IMR-90 (cell line): ENCODE measurements around the gene PYGB. TPM values are rescaled to one million over a fixed set of nuclear protein-coding genes. Genes with fewer than 3 reads are reported as not detected.
A peak's percentile ranks its signal among the peaks of the same experiment; 100 is the strongest.

ENCODE experiments used
- ATAC-seq: fragments of 200-7000 bp; cut with Tn5 transposase; 2 replicates; pipeline ENCODE4 v1.9.1; 2020; ENCODE audit warnings: low read depth, mild to moderate bottlenecking, moderate library complexity
- BruUV-seq: library from RNA; stranded (reverse); fragments of 400-500 nt; replicated peaks from 2 replicates; lab custom pipeline; 2021; lab: Mats Ljungman, UMichigan
- CTCF ChIA-PET: fragments of 300-600 bp; formaldehyde crosslinking; extraction: SDS; loops from one replicate; lab custom pipeline; 2021; ENCODE audit warnings: antibody characterized with exemption; lab: Yijun Ruan, JAX
- POLR2A ChIA-PET: fragments of 300-600 bp; sonication (Branson Sonifier 250); formaldehyde crosslinking; loops from one replicate; lab custom pipeline; 2022; ENCODE audit warnings: antibody characterized with exemption; ENCODE audit not compliant: unreplicated experiment; lab: Charles Lee
- DNase-seq: peaks from one replicate; pipeline ENCODE4 v3.0.0; 2013
- H2AFZ ChIP-seq: replicated peaks from 2 replicates; pipeline ENCODE3; 2013; ENCODE audit warnings: low read length, mild to moderate bottlenecking; ENCODE audit not compliant: poor library complexity
- H2AK5ac ChIP-seq: 2 replicates; pipeline ENCODE4 v1.6.1; 2013; ENCODE audit warnings: low read depth, low read length, inconsistent platforms
- H2AK9ac ChIP-seq: replicated peaks from 2 replicates; pipeline ENCODE3; 2013; ENCODE audit warnings: mild to moderate bottlenecking, low read depth, low read length, moderate library complexity; ENCODE audit not compliant: poor library complexity
- H2BK120ac ChIP-seq: 2 replicates; pipeline ENCODE4 v1.6.1; 2013; ENCODE audit warnings: low read depth, low read length, inconsistent platforms
- H2BK15ac ChIP-seq: 3 replicates; pipeline ENCODE4 v1.6.1; 2013; ENCODE audit warnings: low read depth, low read length, inconsistent platforms
- H2BK20ac ChIP-seq: 2 replicates; pipeline ENCODE4 v1.6.1; 2013; ENCODE audit warnings: low read depth, mild to moderate bottlenecking, inconsistent platforms, low read length, moderate library complexity
- H2BK5ac ChIP-seq: 2 replicates; pipeline ENCODE4 v1.6.1; 2013; ENCODE audit warnings: mild to moderate bottlenecking, low read depth, low read length, inconsistent platforms; ENCODE audit not compliant: poor library complexity, severe bottlenecking
- H3K14ac ChIP-seq: replicated peaks from 2 replicates; pipeline ENCODE4 v1.6.1; 2013; ENCODE audit warnings: low read depth, low read length, inconsistent platforms
- H3K18ac ChIP-seq: 2 replicates; pipeline ENCODE4 v1.6.1; 2013; ENCODE audit warnings: low read depth, low read length, control low read depth
- H3K23ac ChIP-seq: 2 replicates; pipeline ENCODE4 v1.6.1; 2013; ENCODE audit warnings: low read depth, low read length, inconsistent platforms
- H3K27ac ChIP-seq: 2 replicates; pipeline ENCODE4 v1.5.1; 2013; ENCODE audit warnings: mild to moderate bottlenecking, control low read depth, low read length; ENCODE audit not compliant: insufficient read depth
- H3K27me3 ChIP-seq: 2 replicates; pipeline ENCODE4 v1.6.1; 2013; ENCODE audit warnings: low read length; ENCODE audit not compliant: control insufficient read depth, insufficient read depth
- H3K36me3 ChIP-seq: 2 replicates; pipeline ENCODE4 v1.6.1; 2013; ENCODE audit warnings: low read length, mixed read lengths; ENCODE audit not compliant: control insufficient read depth, insufficient read depth
- H3K4ac ChIP-seq: 2 replicates; pipeline ENCODE4 v1.6.1; 2013; ENCODE audit warnings: low read depth, low read length, inconsistent platforms
- H3K4me1 ChIP-seq: 2 replicates; pipeline ENCODE4 v1.6.1; 2013; ENCODE audit warnings: low read length, mixed read lengths; ENCODE audit not compliant: control insufficient read depth, insufficient read depth
- H3K4me2 ChIP-seq: 2 replicates; pipeline ENCODE4 v1.6.1; 2013; ENCODE audit warnings: low read depth, mild to moderate bottlenecking, control low read depth, low read length, moderate library complexity
- H3K4me3 ChIP-seq: 2 replicates; pipeline ENCODE4 v1.5.1; 2013; ENCODE audit warnings: low read depth, mild to moderate bottlenecking, control low read depth, low read length, moderate library complexity; ENCODE audit not compliant: insufficient read depth
- H3K56ac ChIP-seq: 2 replicates; pipeline ENCODE4 v1.6.1; 2013; ENCODE audit warnings: low read length, inconsistent platforms; ENCODE audit not compliant: insufficient read depth; ENCODE audit errors: extremely low read depth
- H3K79me1 ChIP-seq, 2 experiments: 2 replicates each; pipeline ENCODE4 v1.6.1; 2013; ENCODE audit warnings: low read length in 2 of 2, inconsistent platforms in 1 of 2, low read depth in 1 of 2
- H3K9ac ChIP-seq: 2 replicates; pipeline ENCODE4 v1.6.1; 2013; ENCODE audit warnings: low read depth, low read length, control low read depth
- H3K9me1 ChIP-seq: 2 replicates; pipeline ENCODE4 v1.6.1; 2013; ENCODE audit warnings: low read length, inconsistent platforms; ENCODE audit not compliant: insufficient read depth
- H3K9me3 ChIP-seq: 2 replicates; pipeline ENCODE4 v1.6.1; 2013; ENCODE audit warnings: low read length; ENCODE audit not compliant: control insufficient read depth, insufficient read depth
- H4K20me1 ChIP-seq: 2 replicates; pipeline ENCODE4 v1.6.1; 2013; ENCODE audit warnings: low read length, inconsistent platforms; ENCODE audit not compliant: insufficient read depth
- H4K5ac ChIP-seq: 2 replicates; pipeline ENCODE4 v1.6.1; 2013; ENCODE audit warnings: mild to moderate bottlenecking, low read depth, low read length, control low read depth
- H4K8ac ChIP-seq, 2 experiments: 2 replicates each; pipeline ENCODE4 v1.6.1; 2013; ENCODE audit warnings: low read depth in 2 of 2, low read length in 2 of 2, control low read depth in 1 of 2, inconsistent platforms in 1 of 2
- H4K91ac ChIP-seq: 2 replicates; pipeline ENCODE4 v1.6.1; 2013; ENCODE audit warnings: low read depth, low read length, inconsistent platforms; ENCODE audit not compliant: insufficient read depth
- BHLHE40 ChIP-seq: fragments of 150-350 bp; IDR thresholded peaks from 2 replicates; pipeline ENCODE4 v1.6.1; 2016; ENCODE audit warnings: mild to moderate bottlenecking, low read depth, low read length
- CHD1 ChIP-seq: IDR thresholded peaks from 2 replicates; pipeline ENCODE4 v1.6.1; 2012; ENCODE audit warnings: low read depth, low read length, improper control_type of control experiment
- FOS ChIP-seq: fragments of 150-350 bp; IDR thresholded peaks from 2 replicates; pipeline ENCODE4 v1.6.1; 2016; ENCODE audit warnings: low read depth, low read length
- MAFK ChIP-seq: IDR thresholded peaks from 2 replicates; pipeline ENCODE4 v1.6.1; 2012; ENCODE audit warnings: low read depth, low read length, improper control_type of control experiment
- MXI1 ChIP-seq: IDR thresholded peaks from 2 replicates; pipeline ENCODE4 v1.6.1; 2012; ENCODE audit warnings: low read depth, mild to moderate bottlenecking, low read length, moderate library complexity, borderline replicate concordance
- NFE2L2 ChIP-seq: fragments of 150-350 bp; IDR thresholded peaks from 2 replicates; pipeline ENCODE4 v1.6.1; 2016; ENCODE audit warnings: low read depth, mild to moderate bottlenecking, low read length
- POLR2A ChIP-seq: IDR thresholded peaks from 2 replicates; pipeline ENCODE4 v1.6.1; 2012; ENCODE audit warnings: mild to moderate bottlenecking, low read depth, low read length
- RAD21 ChIP-seq: IDR thresholded peaks from 2 replicates; pipeline ENCODE4 v1.6.1; 2012; ENCODE audit warnings: low read length, improper control_type of control experiment
- RCOR1 ChIP-seq: IDR thresholded peaks from 2 replicates; pipeline ENCODE4 v1.6.1; 2012; ENCODE audit warnings: mild to moderate bottlenecking, low read length, improper control_type of control experiment; ENCODE audit not compliant: insufficient replicate concordance
- RFX5 ChIP-seq: IDR thresholded peaks from 2 replicates; pipeline ENCODE4 v1.8.0; 2012; ENCODE audit warnings: low read depth, mild to moderate bottlenecking, low read length, moderate library complexity
- WGBS, 2 experiments: methylation state at CpG; one replicate each; pipeline versions ENCODE4 v1.1.5 to v1.1.7; 2013; ENCODE audit warnings: missing lambda C conversion rate in 2 of 2; ENCODE audit not compliant: insufficient read length in 1 of 2; ENCODE audit errors: extremely low coverage in 2 of 2; 5-methylcytosine and 5-hydroxymethylcytosine counted together
- dilution Hi-C: fragments of 300-500 bp; cut with HindIII; formaldehyde crosslinking; loops from one replicate; pipeline ENCODE4 v1.14.3; 2018; ENCODE audit warnings: low sequenced_read_pairs; ENCODE audit not compliant: unreplicated experiment
- in situ Hi-C: fragments of 300-500 bp; cut with MboI; formaldehyde crosslinking; loops from 3 replicates; pipeline ENCODE4 v1.14.3; 2019; ENCODE audit warnings: low sequenced_read_pairs, inconsistent platforms, mixed read lengths
- intact Hi-C: fragments of 100-400 bp; cut with micrococcal nuclease; formaldehyde crosslinking; loops from 2 replicates; pipeline ENCODE4 v1.10.0; 2022
- polyA plus RNA-seq, 3 experiments: library from polyadenylated mRNA; depleted of rRNA; stranded (reverse); fragments of >200 nt; gene quantifications; 2 replicates each; pipeline ENCODE4 v1.2.3, GENCODE V29; 2012; ENCODE audit warnings: low replicate concordance in 1 of 3
- total RNA-seq: library from RNA; depleted of rRNA; stranded (reverse); fragments of >200 nt; gene quantifications from 2 replicates; pipeline ENCODE4 v1.2.3, GENCODE V29; 2012
- TF ChIP-seq, protein P1 (sequence below): fragments of 150-350 bp; IDR thresholded peaks from 2 replicates; pipeline ENCODE4 v1.6.1; 2017; ENCODE audit warnings: mild to moderate bottlenecking, antibody characterized with exemption, low read length, low read depth

PYGB gene
- total and polyA plus RNA-seq, 2 of the 4 experiments (the other 2 are of a cell fraction): 72.4 to 83.1 TPM

DNA sequence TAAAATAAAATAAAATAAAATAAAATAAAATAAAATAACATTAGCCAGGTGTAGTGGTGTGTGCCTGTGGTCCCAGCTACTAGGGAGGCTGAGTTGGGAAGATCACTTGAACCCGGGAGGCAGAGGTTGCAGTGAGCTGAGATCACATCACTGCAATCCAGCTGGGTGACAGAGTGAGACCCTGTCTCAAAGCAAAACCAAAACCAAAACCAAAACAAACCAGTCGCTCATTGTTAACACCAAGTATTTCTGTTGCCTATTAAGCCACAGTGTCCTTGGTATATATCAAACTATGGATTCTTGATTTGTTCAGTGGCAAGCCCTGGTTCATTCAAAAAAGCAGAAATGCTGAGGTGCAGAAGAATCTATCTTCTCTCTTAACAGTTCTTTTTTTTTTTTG lies 65.7 kb downstream of the PYGB start:
- ATAC-seq: no peak

More for the DNA sequence above, 65.7 kb downstream of the PYGB start:
- no peak overlapping the region for H3K23ac ChIP-seq
- H3K9ac ChIP-seq: no peak overlapping the region
- 0 out of 2 replicates have a peak overlapping the region, but pooled peaks have one; percentile 5 for H4K5ac ChIP-seq
- ChIA-PET POLR2A (no interaction called here), CTCF (no interaction called here)
- H3K27ac ChIP-seq: no peak overlapping the region
- no peak overlapping the region for H3K18ac ChIP-seq
- H2AK9ac ChIP-seq: no peak overlapping the region
- peak overlapping the region; percentile 33; the same call in 1 of the 2 replicates for H3K4me2 ChIP-seq
- peak overlapping the region; percentile 51; the same call in 1 of the 3 replicates for H2BK15ac ChIP-seq
- peak overlapping the region; percentile 38; the same call in 1 of the 2 replicates for H2BK120ac ChIP-seq
- H2AFZ ChIP-seq: no peak overlapping the region
- peaks cover 30% of the 10 kb centered on the region for H3K9me1 ChIP-seq
- BruUV-seq: no TSS peak
- peaks cover 3% of the 10 kb centered on the region for H3K36me3 ChIP-seq
- H3K14ac ChIP-seq: 0 out of 2 replicates have a peak overlapping the region, but pooled peaks have one; percentile 28
- dilution Hi-C loops (no loop called here), intact Hi-C loops (no loop called here), in situ Hi-C loops (loop anchor here (25.0 kb wide), 2 partner anchors 224 to 374 kb away; partner anchors contain the start of gene ZNF337)
- 0 out of 2 replicates have a peak overlapping the region, but pooled peaks have one; percentile 21 for H3K4ac ChIP-seq
- H3K79me1 ChIP-seq: peaks cover 12 to 61% of the 10 kb centered on the region in 2 experiments
- no CpG with 5 or more reads among the region's 2 CpGs for WGBS, 2 experiments
- no peak overlapping the region; the same call in 1 of the 2 replicates for H2AK5ac ChIP-seq
- H4K8ac ChIP-seq: no peak overlapping the region
- no peaks in the 10 kb centered on the region; the same call in 1 of the 2 replicates for H4K20me1 ChIP-seq
- no peak overlapping the region for H2BK5ac ChIP-seq
- no peak for TF ChIP-seq FOS
- TF ChIP-seq RAD21: no peak
- no peak for TF ChIP-seq POLR2A
- no peak for TF ChIP-seq BHLHE40
- no peak for TF ChIP-seq RFX5
- no peak for TF ChIP-seq MXI1
- TF ChIP-seq CHD1: no peak
- no peak for TF ChIP-seq NFE2L2
- TF ChIP-seq, protein P1, sequence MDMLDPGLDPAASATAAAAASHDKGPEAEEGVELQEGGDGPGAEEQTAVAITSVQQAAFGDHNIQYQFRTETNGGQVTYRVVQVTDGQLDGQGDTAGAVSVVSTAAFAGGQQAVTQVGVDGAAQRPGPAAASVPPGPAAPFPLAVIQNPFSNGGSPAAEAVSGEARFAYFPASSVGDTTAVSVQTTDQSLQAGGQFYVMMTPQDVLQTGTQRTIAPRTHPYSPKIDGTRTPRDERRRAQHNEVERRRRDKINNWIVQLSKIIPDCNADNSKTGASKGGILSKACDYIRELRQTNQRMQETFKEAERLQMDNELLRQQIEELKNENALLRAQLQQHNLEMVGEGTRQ: no peak
- no peak for TF ChIP-seq MAFK
- TF ChIP-seq RCOR1: no peak
- H3K56ac ChIP-seq: no peak overlapping the region
- peak overlapping the region; percentile 6; the same call in 1 of the 2 replicates for H2BK20ac ChIP-seq
- peaks cover 32% of the 10 kb centered on the region for H3K4me1 ChIP-seq
- H3K4me3 ChIP-seq: no peak overlapping the region
- no peaks in the 10 kb centered on the region for H3K27me3 ChIP-seq
- H4K91ac ChIP-seq: no peak overlapping the region
- H3K9me3 ChIP-seq: no peaks in the 10 kb centered on the region
- no peak for DNase-seq
